ENCODE measurements around the gene GBF1. TPM values are rescaled to one million over a fixed set of nuclear protein-coding genes. Genes with fewer than 3 reads are reported as not detected.

Gene GBF1
- total and polyA plus RNA-seq, 2 of the 13 experiments (the other 11 are each of a cell fraction or from before 2014, with no cell fraction given), result 17.1 to 21.9 TPM

DNA sequence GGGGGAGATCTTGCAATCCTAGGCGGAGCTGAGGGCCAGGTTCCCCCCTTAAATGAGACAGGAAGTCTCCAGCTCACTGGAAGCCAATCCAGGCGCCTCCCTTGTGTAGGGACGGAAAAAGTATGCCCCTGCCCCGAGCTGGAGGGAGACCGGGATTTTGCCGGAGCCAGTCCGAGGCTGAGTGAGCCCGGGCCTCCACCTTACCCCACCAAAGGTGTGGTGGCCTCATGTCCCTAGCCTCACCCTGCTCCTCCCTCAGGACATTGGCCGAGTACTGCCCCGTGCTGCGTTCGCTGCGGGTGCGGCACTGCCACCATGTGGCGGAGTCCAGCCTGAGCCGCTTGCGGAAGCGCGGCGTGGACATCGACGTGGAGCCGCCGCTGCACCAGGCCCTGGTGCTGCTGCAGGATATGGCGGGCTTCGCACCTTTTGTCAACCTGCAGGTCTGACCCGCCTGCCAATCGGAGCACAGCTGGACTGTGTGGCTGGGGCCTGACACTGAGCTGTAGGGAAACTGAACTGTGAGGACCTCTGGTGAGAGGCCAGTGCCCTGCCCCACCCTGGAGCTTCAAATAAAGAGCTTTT lies 177.3 kb downstream of the GBF1 start (continued):
- TF ChIP-seq ZNF143 (CRISPR knock-in tag; IDR thresholded peaks at IDR 0.05), result peak; percentile 49; the same call in 1 of the 2 replicates
- no peak for TF ChIP-seq ZNF790 (CRISPR knock-in tag; IDR thresholded peaks at IDR 0.05; ENCODE audit: borderline replicate concordance)
- TF ChIP-seq, protein P1, sequence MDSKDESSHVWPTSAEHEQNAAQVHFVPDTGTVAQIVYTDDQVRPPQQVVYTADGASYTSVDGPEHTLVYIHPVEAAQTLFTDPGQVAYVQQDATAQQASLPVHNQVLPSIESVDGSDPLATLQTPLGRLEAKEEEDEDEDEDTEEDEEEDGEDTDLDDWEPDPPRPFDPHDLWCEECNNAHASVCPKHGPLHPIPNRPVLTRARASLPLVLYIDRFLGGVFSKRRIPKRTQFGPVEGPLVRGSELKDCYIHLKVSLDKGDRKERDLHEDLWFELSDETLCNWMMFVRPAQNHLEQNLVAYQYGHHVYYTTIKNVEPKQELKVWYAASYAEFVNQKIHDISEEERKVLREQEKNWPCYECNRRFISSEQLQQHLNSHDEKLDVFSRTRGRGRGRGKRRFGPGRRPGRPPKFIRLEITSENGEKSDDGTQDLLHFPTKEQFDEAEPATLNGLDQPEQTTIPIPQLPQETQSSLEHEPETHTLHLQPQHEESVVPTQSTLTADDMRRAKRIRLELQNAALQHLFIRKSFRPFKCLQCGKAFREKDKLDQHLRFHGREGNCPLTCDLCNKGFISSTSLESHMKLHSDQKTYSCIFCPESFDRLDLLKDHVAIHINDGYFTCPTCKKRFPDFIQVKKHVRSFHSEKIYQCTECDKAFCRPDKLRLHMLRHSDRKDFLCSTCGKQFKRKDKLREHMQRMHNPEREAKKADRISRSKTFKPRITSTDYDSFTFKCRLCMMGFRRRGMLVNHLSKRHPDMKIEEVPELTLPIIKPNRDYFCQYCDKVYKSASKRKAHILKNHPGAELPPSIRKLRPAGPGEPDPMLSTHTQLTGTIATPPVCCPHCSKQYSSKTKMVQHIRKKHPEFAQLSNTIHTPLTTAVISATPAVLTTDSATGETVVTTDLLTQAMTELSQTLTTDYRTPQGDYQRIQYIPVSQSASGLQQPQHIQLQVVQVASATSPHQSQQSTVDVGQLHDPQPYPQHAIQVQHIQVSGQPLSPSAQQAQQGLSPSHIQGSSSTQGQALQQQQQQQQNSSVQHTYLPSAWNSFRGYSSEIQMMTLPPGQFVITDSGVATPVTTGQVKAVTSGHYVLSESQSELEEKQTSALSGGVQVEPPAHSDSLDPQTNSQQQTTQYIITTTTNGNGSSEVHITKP (CRISPR knock-in tag; IDR thresholded peaks at IDR 0.05; ENCODE audit: low read depth), result peak; percentile 78
- TF ChIP-seq PHF5A (CRISPR knock-in tag; IDR thresholded peaks at IDR 0.05; ENCODE audit: low read depth, unreplicated experiment), result no peak
- TF ChIP-seq, protein P2, sequence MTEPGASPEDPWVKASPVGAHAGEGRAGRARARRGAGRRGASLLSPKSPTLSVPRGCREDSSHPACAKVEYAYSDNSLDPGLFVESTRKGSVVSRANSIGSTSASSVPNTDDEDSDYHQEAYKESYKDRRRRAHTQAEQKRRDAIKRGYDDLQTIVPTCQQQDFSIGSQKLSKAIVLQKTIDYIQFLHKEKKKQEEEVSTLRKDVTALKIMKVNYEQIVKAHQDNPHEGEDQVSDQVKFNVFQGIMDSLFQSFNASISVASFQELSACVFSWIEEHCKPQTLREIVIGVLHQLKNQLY (CRISPR knock-in tag; IDR thresholded peaks at IDR 0.05), result no peak; the same call in 1 of the 2 replicates
- TF ChIP-seq, protein P3, sequence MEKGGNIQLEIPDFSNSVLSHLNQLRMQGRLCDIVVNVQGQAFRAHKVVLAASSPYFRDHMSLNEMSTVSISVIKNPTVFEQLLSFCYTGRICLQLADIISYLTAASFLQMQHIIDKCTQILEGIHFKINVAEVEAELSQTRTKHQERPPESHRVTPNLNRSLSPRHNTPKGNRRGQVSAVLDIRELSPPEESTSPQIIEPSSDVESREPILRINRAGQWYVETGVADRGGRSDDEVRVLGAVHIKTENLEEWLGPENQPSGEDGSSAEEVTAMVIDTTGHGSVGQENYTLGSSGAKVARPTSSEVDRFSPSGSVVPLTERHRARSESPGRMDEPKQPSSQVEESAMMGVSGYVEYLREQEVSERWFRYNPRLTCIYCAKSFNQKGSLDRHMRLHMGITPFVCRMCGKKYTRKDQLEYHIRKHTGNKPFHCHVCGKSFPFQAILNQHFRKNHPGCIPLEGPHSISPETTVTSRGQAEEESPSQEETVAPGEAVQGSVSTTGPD (CRISPR knock-in tag; IDR thresholded peaks at IDR 0.05), result no peak
- TF ChIP-seq SMAD1 (CRISPR knock-in tag; IDR thresholded peaks at IDR 0.05; ENCODE audit: borderline replicate concordance, low read depth), result peak; percentile 85; the same call in 1 of the 2 replicates
- peak; percentile 68 for TF ChIP-seq NR2C2 (CRISPR knock-in tag; IDR thresholded peaks at IDR 0.05; ENCODE audit: borderline replicate concordance)
- TF ChIP-seq, protein P4, sequence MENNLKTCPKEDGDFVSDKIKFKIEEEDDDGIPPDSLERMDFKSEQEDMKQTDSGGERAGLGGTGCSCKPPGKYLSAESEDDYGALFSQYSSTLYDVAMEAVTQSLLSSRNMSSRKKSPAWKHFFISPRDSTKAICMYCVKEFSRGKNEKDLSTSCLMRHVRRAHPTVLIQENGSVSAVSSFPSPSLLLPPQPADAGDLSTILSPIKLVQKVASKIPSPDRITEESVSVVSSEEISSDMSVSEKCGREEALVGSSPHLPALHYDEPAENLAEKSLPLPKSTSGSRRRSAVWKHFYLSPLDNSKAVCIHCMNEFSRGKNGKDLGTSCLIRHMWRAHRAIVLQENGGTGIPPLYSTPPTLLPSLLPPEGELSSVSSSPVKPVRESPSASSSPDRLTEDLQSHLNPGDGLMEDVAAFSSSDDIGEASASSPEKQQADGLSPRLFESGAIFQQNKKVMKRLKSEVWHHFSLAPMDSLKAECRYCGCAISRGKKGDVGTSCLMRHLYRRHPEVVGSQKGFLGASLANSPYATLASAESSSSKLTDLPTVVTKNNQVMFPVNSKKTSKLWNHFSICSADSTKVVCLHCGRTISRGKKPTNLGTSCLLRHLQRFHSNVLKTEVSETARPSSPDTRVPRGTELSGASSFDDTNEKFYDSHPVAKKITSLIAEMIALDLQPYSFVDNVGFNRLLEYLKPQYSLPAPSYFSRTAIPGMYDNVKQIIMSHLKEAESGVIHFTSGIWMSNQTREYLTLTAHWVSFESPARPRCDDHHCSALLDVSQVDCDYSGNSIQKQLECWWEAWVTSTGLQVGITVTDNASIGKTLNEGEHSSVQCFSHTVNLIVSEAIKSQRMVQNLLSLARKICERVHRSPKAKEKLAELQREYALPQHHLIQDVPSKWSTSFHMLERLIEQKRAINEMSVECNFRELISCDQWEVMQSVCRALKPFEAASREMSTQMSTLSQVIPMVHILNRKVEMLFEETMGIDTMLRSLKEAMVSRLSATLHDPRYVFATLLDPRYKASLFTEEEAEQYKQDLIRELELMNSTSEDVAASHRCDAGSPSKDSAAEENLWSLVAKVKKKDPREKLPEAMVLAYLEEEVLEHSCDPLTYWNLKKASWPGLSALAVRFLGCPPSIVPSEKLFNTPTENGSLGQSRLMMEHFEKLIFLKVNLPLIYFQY (CRISPR knock-in tag; IDR thresholded peaks at IDR 0.05; ENCODE audit: borderline replicate concordance), result 0 out of 2 replicates have a peak, but pooled peaks have one; percentile 44
- TF ChIP-seq MBNL3 (CRISPR knock-in tag; conservative IDR thresholded peaks at IDR 0.05), result no peak
- TF ChIP-seq, protein P5, sequence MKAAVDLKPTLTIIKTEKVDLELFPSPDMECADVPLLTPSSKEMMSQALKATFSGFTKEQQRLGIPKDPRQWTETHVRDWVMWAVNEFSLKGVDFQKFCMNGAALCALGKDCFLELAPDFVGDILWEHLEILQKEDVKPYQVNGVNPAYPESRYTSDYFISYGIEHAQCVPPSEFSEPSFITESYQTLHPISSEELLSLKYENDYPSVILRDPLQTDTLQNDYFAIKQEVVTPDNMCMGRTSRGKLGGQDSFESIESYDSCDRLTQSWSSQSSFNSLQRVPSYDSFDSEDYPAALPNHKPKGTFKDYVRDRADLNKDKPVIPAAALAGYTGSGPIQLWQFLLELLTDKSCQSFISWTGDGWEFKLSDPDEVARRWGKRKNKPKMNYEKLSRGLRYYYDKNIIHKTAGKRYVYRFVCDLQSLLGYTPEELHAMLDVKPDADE (CRISPR knock-in tag; IDR thresholded peaks at IDR 0.05), result no peak
- no peak for TF ChIP-seq CHD4 (IDR thresholded peaks at IDR 0.05; ENCODE audit: borderline replicate concordance, low read length)
- no peak for TF ChIP-seq RFXANK (CRISPR knock-in tag; IDR thresholded peaks at IDR 0.05)
- TF ChIP-seq, protein P6, sequence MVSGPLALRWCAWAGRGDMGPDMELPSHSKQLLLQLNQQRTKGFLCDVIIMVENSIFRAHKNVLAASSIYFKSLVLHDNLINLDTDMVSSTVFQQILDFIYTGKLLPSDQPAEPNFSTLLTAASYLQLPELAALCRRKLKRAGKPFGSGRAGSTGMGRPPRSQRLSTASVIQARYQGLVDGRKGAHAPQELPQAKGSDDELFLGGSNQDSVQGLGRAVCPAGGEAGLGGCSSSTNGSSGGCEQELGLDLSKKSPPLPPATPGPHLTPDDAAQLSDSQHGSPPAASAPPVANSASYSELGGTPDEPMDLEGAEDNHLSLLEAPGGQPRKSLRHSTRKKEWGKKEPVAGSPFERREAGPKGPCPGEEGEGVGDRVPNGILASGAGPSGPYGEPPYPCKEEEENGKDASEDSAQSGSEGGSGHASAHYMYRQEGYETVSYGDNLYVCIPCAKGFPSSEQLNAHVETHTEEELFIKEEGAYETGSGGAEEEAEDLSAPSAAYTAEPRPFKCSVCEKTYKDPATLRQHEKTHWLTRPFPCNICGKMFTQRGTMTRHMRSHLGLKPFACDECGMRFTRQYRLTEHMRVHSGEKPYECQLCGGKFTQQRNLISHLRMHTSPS (CRISPR knock-in tag; IDR thresholded peaks at IDR 0.05; ENCODE audit: low read depth), result peak; percentile 28; the same call in 1 of the 2 replicates
- TF ChIP-seq RFXAP (CRISPR knock-in tag; IDR thresholded peaks at IDR 0.05; ENCODE audit: borderline replicate concordance), result peak; percentile 63; the same call in 1 of the 2 replicates
- no peak for TF ChIP-seq ZNF572 (CRISPR knock-in tag; IDR thresholded peaks at IDR 0.05)
